ENCODE results near the gene SPRY1. TPM values are rescaled to one million over a fixed set of nuclear protein-coding genes. Genes with fewer than 3 reads are reported as not detected.

Gene SPRY1
- total and polyA plus RNA-seq, 8 donors, result 84.8 to 126 (median 97.6) TPM

DNA sequence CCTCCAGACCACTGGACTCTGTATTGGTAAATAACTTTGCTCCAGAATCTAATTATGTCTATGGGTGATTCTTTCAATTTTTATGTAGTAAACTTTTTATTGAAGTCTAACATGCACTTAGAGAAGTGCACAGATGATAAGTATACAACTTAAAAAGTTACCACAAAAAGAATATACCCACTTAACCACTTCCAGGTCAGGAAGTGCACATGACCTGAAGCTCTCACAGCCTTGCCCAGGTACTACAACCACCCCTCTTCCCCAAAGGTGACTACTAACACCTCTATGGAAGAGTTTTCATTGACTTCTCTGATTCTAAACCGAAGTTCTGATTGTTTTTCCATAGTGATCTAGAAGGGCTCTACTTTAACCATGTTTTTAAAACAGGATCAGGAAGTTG is 43.6 kb upstream of the SPRY1 start:
- H3K9me3 ChIP-seq, result no peaks in the 10 kb centered on the region
- ATAC-seq (no peak), DNase-seq (no peak)
- no peaks in the 10 kb centered on the region for H3K27me3 ChIP-seq
- H3K4me1 ChIP-seq, result peaks cover 0 to 5% of the 10 kb centered on the region in 2 donors
- H3K36me3 ChIP-seq, result no peaks in the 10 kb centered on the region
- no peak overlapping the region for H3K4me3 ChIP-seq
- intact Hi-C loops (cut with DNase I), result no loop called here
- peak overlapping the region in 1 of 2 donors; percentile 50 for H3K27ac ChIP-seq
- TF ChIP-seq, protein P1, sequence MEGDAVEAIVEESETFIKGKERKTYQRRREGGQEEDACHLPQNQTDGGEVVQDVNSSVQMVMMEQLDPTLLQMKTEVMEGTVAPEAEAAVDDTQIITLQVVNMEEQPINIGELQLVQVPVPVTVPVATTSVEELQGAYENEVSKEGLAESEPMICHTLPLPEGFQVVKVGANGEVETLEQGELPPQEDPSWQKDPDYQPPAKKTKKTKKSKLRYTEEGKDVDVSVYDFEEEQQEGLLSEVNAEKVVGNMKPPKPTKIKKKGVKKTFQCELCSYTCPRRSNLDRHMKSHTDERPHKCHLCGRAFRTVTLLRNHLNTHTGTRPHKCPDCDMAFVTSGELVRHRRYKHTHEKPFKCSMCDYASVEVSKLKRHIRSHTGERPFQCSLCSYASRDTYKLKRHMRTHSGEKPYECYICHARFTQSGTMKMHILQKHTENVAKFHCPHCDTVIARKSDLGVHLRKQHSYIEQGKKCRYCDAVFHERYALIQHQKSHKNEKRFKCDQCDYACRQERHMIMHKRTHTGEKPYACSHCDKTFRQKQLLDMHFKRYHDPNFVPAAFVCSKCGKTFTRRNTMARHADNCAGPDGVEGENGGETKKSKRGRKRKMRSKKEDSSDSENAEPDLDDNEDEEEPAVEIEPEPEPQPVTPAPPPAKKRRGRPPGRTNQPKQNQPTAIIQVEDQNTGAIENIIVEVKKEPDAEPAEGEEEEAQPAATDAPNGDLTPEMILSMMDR (IDR thresholded peaks at IDR 0.05), result no peak

- Histone ChIP-seq H3K4me3 (no peak overlapping the region), H3K27ac (no peak overlapping the region), H3K36me3 (no peaks in the 10 kb centered on the region), H3K9me3 (no peaks in the 10 kb centered on the region), H3K27me3 (no peaks in the 10 kb centered on the region), H3K4me1 (peaks cover 0 to 5% of the 10 kb centered on the region in 2 donors)
- no peak for DNase-seq
- TF ChIP-seq, protein P1 (IDR thresholded peaks at IDR 0.05), result no peak
- intact Hi-C loops (cut with DNase I), result no loop called here
- no peak for ATAC-seq
Measured at GRCh38 chr4:123353656-123354055, 42.9 kb upstream of the SPRY1 start.

GRCh38 chr4:123354701-123355100 is 41.9 kb upstream of the SPRY1 start:
- intact Hi-C loops (cut with DNase I), result no loop called here
- no peak for DNase-seq
- no peaks in the 10 kb centered on the region for H3K27me3 ChIP-seq
- no peak overlapping the region for H3K4me3 ChIP-seq
- no peak for ATAC-seq
- TF ChIP-seq, protein P1 (IDR thresholded peaks at IDR 0.05), result no peak
- no peaks in the 10 kb centered on the region for H3K36me3 ChIP-seq
- peaks cover 0 to 5% of the 10 kb centered on the region in 2 donors for H3K4me1 ChIP-seq
- H3K9me3 ChIP-seq, result no peaks in the 10 kb centered on the region
- H3K27ac ChIP-seq, result no peak overlapping the region

DNA sequence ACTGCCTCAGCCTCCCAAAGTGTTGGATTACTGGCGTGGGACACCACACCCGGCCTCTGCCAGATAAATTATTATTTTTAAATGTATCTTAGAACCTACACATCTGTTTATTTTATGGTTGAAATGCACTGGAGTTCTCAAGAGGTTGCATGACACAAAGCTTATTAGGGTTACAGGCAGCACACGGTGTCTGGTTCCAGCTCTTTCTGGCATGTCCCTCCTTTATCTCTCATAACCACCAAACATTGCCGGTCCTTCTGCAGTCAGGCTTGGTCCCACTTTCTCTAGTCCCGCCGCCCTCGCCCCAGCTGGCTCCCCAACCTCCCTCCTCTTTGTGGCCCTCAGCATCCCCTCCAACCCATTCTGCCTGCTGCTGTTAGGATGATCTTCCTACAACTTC is 39.7 kb upstream of the SPRY1 start:
- Histone ChIP-seq H3K9me3 (no peaks in the 10 kb centered on the region), H3K27me3 (no peaks in the 10 kb centered on the region), H3K4me1 (peaks cover 9 to 12% of the 10 kb centered on the region in 2 donors), H3K27ac (no peak overlapping the region), H3K4me3 (no peak overlapping the region), H3K36me3 (no peaks in the 10 kb centered on the region)
- TF ChIP-seq, protein P1 (IDR thresholded peaks at IDR 0.05), result no peak
- ATAC-seq, result no peak
- DNase-seq, result no peak
- intact Hi-C loops (cut with DNase I), result no loop called here

- Histone ChIP-seq H3K4me1 (peaks cover 7 to 9% of the 10 kb centered on the region in 2 donors), H3K4me3 (no peak overlapping the region), H3K27ac (no peak overlapping the region), H3K9me3 (peaks cover 0 to 3% of the 10 kb centered on the region in 2 donors), H3K36me3 (no peaks in the 10 kb centered on the region), H3K27me3 (no peaks in the 10 kb centered on the region)
- TF ChIP-seq, protein P1 (IDR thresholded peaks at IDR 0.05), result no peak
- no peak for ATAC-seq
- no peak for DNase-seq
- intact Hi-C loops (cut with DNase I), result no loop called here
Measured at GRCh38 chr4:123359449-123360315, 36.9 kb upstream of the SPRY1 start.

Measured in left lung (tissue), 10 donors.